ENCODE data around the gene FAT1.

The FAT1 gene

GRCh38 chr4:186642998-186643397 is 80.7 kb downstream of the FAT1 start:
- H3K9me3 Mint-ChIP-seq: peaks cover 5% of the 10 kb centered on the region
- H3K36me3 Mint-ChIP-seq: no peaks in the 10 kb centered on the region
- H3K27ac Mint-ChIP-seq: no peak overlapping the region
- H3K4me1 Mint-ChIP-seq: no peaks in the 10 kb centered on the region
- no peak for ATAC-seq
- H3K27me3 Mint-ChIP-seq: no peaks in the 10 kb centered on the region
- H3K4me3 Mint-ChIP-seq: no peak overlapping the region

- no peaks in the 10 kb centered on the region for H3K36me3 Mint-ChIP-seq
- no peaks in the 10 kb centered on the region for H3K27me3 Mint-ChIP-seq
- H3K27ac Mint-ChIP-seq: no peak overlapping the region
- peaks cover 5% of the 10 kb centered on the region for H3K9me3 Mint-ChIP-seq
- ATAC-seq: no peak
- H3K4me3 Mint-ChIP-seq: no peak overlapping the region
- H3K4me1 Mint-ChIP-seq: no peaks in the 10 kb centered on the region
Measured at GRCh38 chr4:186642530-186642929, 81.1 kb downstream of the FAT1 start.

- Mint-ChIP-seq H3K4me1 (no peaks in the 10 kb centered on the region), H3K27me3 (no peaks in the 10 kb centered on the region), H3K27ac (no peak overlapping the region), H3K36me3 (no peaks in the 10 kb centered on the region), H3K9me3 (peaks cover 10% of the 10 kb centered on the region), H3K4me3 (no peak overlapping the region)
- no peak for ATAC-seq
Measured at GRCh38 chr4:186634591-186635128, 89.0 kb downstream of the FAT1 start.

- Mint-ChIP-seq H3K27me3 (no peaks in the 10 kb centered on the region), H3K27ac (no peak overlapping the region), H3K4me1 (no peaks in the 10 kb centered on the region), H3K9me3 (peaks cover 10% of the 10 kb centered on the region), H3K4me3 (no peak overlapping the region), H3K36me3 (no peaks in the 10 kb centered on the region)
- no peak for ATAC-seq
Measured at GRCh38 chr4:186633844-186634243, 89.8 kb downstream of the FAT1 start.

GRCh38 chr4:186630128-186630527 is 93.5 kb downstream of the FAT1 start:
- no peaks in the 10 kb centered on the region for H3K4me1 Mint-ChIP-seq
- H3K9me3 Mint-ChIP-seq: peaks cover 14% of the 10 kb centered on the region
- H3K4me3 Mint-ChIP-seq: no peak overlapping the region
- H3K36me3 Mint-ChIP-seq: no peaks in the 10 kb centered on the region
- no peaks in the 10 kb centered on the region for H3K27me3 Mint-ChIP-seq
- ATAC-seq: no peak
- no peak overlapping the region for H3K27ac Mint-ChIP-seq

- H3K36me3 Mint-ChIP-seq: no peaks in the 10 kb centered on the region
Measured at GRCh38 chr4:186628058-186628711, 95.5 kb downstream of the FAT1 start.

GRCh38 chr4:186627226-186627865 is 96.3 kb downstream of the FAT1 start:
- no peaks in the 10 kb centered on the region for H3K27me3 Mint-ChIP-seq
- H3K4me1 Mint-ChIP-seq: no peaks in the 10 kb centered on the region
- no peak overlapping the region for H3K4me3 Mint-ChIP-seq
- no peak overlapping the region for H3K27ac Mint-ChIP-seq
- H3K9me3 Mint-ChIP-seq: peaks cover 14% of the 10 kb centered on the region
- no peaks in the 10 kb centered on the region for H3K36me3 Mint-ChIP-seq
- ATAC-seq: no peak

More at GRCh38 chr4:186628058-186628711, 95.5 kb downstream of the FAT1 start:
- no peaks in the 10 kb centered on the region for H3K27me3 Mint-ChIP-seq
- H3K4me1 Mint-ChIP-seq: no peaks in the 10 kb centered on the region
- no peak for ATAC-seq
- H3K27ac Mint-ChIP-seq: no peak overlapping the region
- no peak overlapping the region for H3K4me3 Mint-ChIP-seq
- H3K9me3 Mint-ChIP-seq: peaks cover 14% of the 10 kb centered on the region

GRCh38 chr4:186624951-186625350 is 98.7 kb downstream of the FAT1 start:
- Mint-ChIP-seq H3K27me3 (no peaks in the 10 kb centered on the region), H3K4me1 (no peaks in the 10 kb centered on the region), H3K4me3 (no peak overlapping the region), H3K36me3 (no peaks in the 10 kb centered on the region), H3K9me3 (peaks cover 4% of the 10 kb centered on the region), H3K27ac (no peak overlapping the region)
- no peak for ATAC-seq

- no peak for ATAC-seq
- Mint-ChIP-seq H3K27ac (no peak overlapping the region), H3K36me3 (no peaks in the 10 kb centered on the region), H3K27me3 (no peaks in the 10 kb centered on the region), H3K4me3 (no peak overlapping the region), H3K9me3 (peaks cover 4% of the 10 kb centered on the region), H3K4me1 (no peaks in the 10 kb centered on the region)
Measured at GRCh38 chr4:186623546-186623945, 100.1 kb downstream of the FAT1 start.

- Mint-ChIP-seq H3K36me3 (no peaks in the 10 kb centered on the region), H3K27me3 (no peaks in the 10 kb centered on the region), H3K4me1 (no peaks in the 10 kb centered on the region), H3K4me3 (no peak overlapping the region), H3K9me3 (no peaks in the 10 kb centered on the region), H3K27ac (no peak overlapping the region)
- ATAC-seq: no peak
Measured at GRCh38 chr4:186622788-186623464, 100.7 kb downstream of the FAT1 start.

- Mint-ChIP-seq H3K4me3 (no peak overlapping the region), H3K9me3 (no peaks in the 10 kb centered on the region), H3K36me3 (no peaks in the 10 kb centered on the region), H3K27ac (no peak overlapping the region), H3K4me1 (no peaks in the 10 kb centered on the region), H3K27me3 (no peaks in the 10 kb centered on the region)
- ATAC-seq: no peak
Measured at GRCh38 chr4:186621959-186622553, 101.6 kb downstream of the FAT1 start.

GRCh38 chr4:186619088-186619487 is 104.6 kb downstream of the FAT1 start:
- no peak overlapping the region for H3K27ac Mint-ChIP-seq
- H3K4me3 Mint-ChIP-seq: no peak overlapping the region
- no peaks in the 10 kb centered on the region for H3K36me3 Mint-ChIP-seq
- H3K27me3 Mint-ChIP-seq: no peaks in the 10 kb centered on the region
- peaks cover 3% of the 10 kb centered on the region for H3K9me3 Mint-ChIP-seq
- H3K4me1 Mint-ChIP-seq: no peaks in the 10 kb centered on the region
- ATAC-seq: no peak

- no peaks in the 10 kb centered on the region for H3K27me3 Mint-ChIP-seq
- H3K4me1 Mint-ChIP-seq: no peaks in the 10 kb centered on the region
- H3K27ac Mint-ChIP-seq: no peak overlapping the region
- no peak for ATAC-seq
- H3K36me3 Mint-ChIP-seq: no peaks in the 10 kb centered on the region
- H3K9me3 Mint-ChIP-seq: peaks cover 3% of the 10 kb centered on the region
- no peak overlapping the region for H3K4me3 Mint-ChIP-seq
Measured at GRCh38 chr4:186617921-186618320, 105.7 kb downstream of the FAT1 start.

GRCh38 chr4:186607490-186607889 is 116.2 kb downstream of the FAT1 start:
- H3K27ac Mint-ChIP-seq: no peak overlapping the region
- H3K27me3 Mint-ChIP-seq: no peaks in the 10 kb centered on the region
- H3K9me3 Mint-ChIP-seq: peaks cover 13% of the 10 kb centered on the region
- no peaks in the 10 kb centered on the region for H3K4me1 Mint-ChIP-seq
- no peaks in the 10 kb centered on the region for H3K36me3 Mint-ChIP-seq
- ATAC-seq: no peak
- no peak overlapping the region for H3K4me3 Mint-ChIP-seq

- no peaks in the 10 kb centered on the region for H3K36me3 Mint-ChIP-seq
- H3K9me3 Mint-ChIP-seq: peaks cover 13% of the 10 kb centered on the region
- H3K4me3 Mint-ChIP-seq: no peak overlapping the region
- H3K27ac Mint-ChIP-seq: no peak overlapping the region
- ATAC-seq: no peak
- H3K4me1 Mint-ChIP-seq: no peaks in the 10 kb centered on the region
- no peaks in the 10 kb centered on the region for H3K27me3 Mint-ChIP-seq
Measured at GRCh38 chr4:186606591-186606992, 117.1 kb downstream of the FAT1 start.

Data from stimulated activated memory B cell treated with anti-CD40 and anti-IgM and Interleukin-4, amounts not matched to agents 10 μg/mL and 1 μg/mL and 100 μg/mL, for 72 hours (primary cell).